Fibroblast of skin of back (primary cell): ENCODE measurements around the gene ATMIN.

ENCODE experiments used
- DNase-seq: peaks from one replicate; pipeline ENCODE4 v3.0.0-alpha.2; 2013

Gene ATMIN

GRCh38 chr16:81070979-81071378 is 35.3 kb downstream of the ATMIN start:
- no peak for DNase-seq

- no peak for DNase-seq
Measured at GRCh38 chr16:81071805-81072204, 36.2 kb downstream of the ATMIN start.

- no peak for DNase-seq
Measured at GRCh38 chr16:81073560-81074330, 38.1 kb downstream of the ATMIN start.

DNA sequence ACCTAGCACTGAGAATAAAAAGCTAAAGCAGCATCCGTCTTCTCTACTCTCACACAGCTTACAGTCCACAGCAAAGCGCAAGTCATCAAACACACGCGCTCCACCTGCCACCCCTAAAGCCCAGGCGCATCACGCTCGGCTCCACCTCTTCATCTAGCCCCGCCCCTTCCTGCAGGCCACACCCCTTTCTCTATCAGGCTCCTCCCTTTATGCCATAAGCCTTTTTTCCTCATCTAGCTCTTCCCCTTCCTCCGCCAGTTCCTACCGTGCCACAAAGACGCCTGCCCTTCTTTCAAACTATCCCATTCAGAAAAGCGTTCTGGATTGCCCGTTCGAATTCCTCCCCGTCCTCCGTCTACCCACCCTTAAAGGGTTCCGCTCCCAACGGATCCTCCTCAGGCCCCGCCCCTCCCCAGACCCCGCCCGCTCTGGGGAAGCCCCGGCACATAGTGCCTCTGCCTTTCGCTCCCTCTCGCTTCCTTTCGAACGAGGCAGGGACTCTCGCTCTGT is 41.0 kb downstream of the ATMIN start:
- DNase-seq = peak; percentile 84

- DNase-seq = peak; percentile 95
Measured at GRCh38 chr16:81077076-81077940, 41.7 kb downstream of the ATMIN start, which contains the start of gene C16orf46. Gene C16orf46 (minus strand): TSS chr16:81077238. CDS start chr16:81063955, 13,283 bp downstream.

GRCh38 chr16:81080233-81080632 is 44.6 kb downstream of the ATMIN start:
- DNase-seq = no peak

GRCh38 chr16:81081014-81081413 is 45.4 kb downstream of the ATMIN start:
- DNase-seq = no peak

GRCh38 chr16:81088836-81089235 is 53.2 kb downstream of the ATMIN start:
- no peak for DNase-seq

- no peak for DNase-seq
Measured at GRCh38 chr16:81094771-81095251, 59.2 kb downstream of the ATMIN start.

DNA sequence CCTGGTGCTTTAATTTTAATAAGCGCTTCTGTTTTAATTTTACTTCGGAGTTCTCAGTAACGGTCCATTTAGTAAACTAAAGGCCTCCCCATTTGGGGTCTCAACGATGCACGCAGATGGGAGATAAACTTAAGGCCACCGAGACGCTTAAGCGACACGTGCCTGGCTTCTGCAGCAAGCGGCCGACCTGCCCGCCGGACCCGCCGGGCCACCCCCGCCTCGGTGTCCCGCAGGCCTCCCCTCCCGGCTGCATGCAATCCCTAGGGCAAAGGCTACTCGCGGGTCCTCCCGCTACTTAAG is 60.0 kb downstream of the ATMIN start:
- DNase-seq = no peak

DNA sequence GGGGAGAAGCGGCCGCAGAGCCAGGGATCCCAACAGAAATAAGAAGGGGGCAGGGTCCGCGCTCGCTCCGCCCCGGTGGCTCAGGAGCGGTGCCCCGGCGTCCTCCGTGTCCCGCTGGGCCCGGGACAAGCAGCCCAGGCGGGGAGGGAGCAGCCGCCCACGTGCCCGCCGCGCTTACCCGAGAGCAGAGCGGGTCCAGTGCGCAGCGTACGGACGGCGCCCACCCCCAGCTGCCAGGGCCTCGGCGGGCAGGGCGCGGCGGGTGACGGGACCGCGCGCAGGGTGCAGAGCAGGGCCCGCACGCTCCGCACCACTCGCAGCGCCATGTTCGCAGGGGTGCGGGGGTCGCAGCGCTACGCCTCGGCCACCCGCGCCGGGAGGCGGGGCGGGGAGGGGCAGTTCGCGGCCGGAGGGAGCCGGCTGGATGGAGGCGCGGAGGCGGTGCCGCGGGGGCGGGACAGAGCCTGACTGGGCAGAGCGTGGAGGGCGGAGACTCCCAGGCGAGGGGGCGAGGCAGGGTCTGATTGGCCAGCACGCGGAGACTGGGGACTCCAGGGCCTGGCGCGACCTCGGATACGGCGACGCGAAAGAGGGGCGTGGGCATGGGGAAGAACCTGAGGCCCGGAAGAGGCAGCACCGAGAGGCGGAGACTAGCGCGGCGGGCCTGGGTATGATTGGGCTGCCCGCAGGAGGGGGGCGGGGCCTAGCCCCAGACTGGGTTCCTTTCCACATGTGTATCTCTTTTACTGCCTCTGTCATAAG is 60.5 kb downstream of the ATMIN start, which contains the start of gene GCSH:
GCSH (minus strand) TSS at position 443 of the 762 bp plus-strand sequence; CDS start at position 326, 117 bp downstream.
- peak; percentile 98 for DNase-seq

- DNase-seq = no peak
Measured at GRCh38 chr16:81096715-81097208, 61.1 kb downstream of the ATMIN start.
